OCI-LY3 (cell line): ENCODE measurements around the gene CUX1.

Experiments used
- H2AFZ ChIP-seq: fragments of 200-600, 300-600 bp; shearing (Covaris generic); 2 replicates; pipeline ENCODE4 v1.6.0; 2014; ENCODE audit warnings: antibody characterized with exemption, low read depth, low read length
- H3K27ac ChIP-seq: fragments of 200-600, 300-600 bp; sonication (generic); 2 replicates; pipeline ENCODE4 v1.5.1; 2014; ENCODE audit warnings: mild to moderate bottlenecking, low read length, moderate library complexity, mixed read lengths
- H3K27me3 ChIP-seq: fragments of 200-600, 300-600 bp; sonication (generic); 2 replicates; pipeline ENCODE4 v1.6.1; 2014; ENCODE audit warnings: low read depth, low read length, mixed read lengths
- H3K36me3 ChIP-seq: fragments of 200-600, 300-600 bp; sonication (generic); replicated peaks from 2 replicates; pipeline ENCODE3; 2014; ENCODE audit warnings: low read depth, low read length, mixed read lengths
- H3K4me1 ChIP-seq: fragments of 300-600, 200-600 bp; sonication (generic); 2 replicates; pipeline ENCODE4 v1.6.1; 2014; ENCODE audit warnings: low read length, mixed read lengths
- H3K4me2 ChIP-seq: fragments of 200-600, 300-600 bp; sonication (generic); 2 replicates; pipeline ENCODE4 v1.6.1; 2014; ENCODE audit warnings: low read length, mixed read lengths
- H3K4me3 ChIP-seq: fragments of 300-600, 200-600 bp; sonication (generic); 2 replicates; pipeline ENCODE4 v1.5.1; 2014; ENCODE audit warnings: antibody characterized with exemption, mild to moderate bottlenecking, low read length, moderate library complexity
- H3K79me2 ChIP-seq: fragments of 300-600, 200-600 bp; shearing (Covaris generic); 2 replicates; pipeline ENCODE4 v1.6.1; 2014; ENCODE audit warnings: mild to moderate bottlenecking, low read length, mixed read lengths
- H3K9ac ChIP-seq: fragments of 300-600, 200-600 bp; shearing (Covaris generic); 2 replicates; pipeline ENCODE4 v1.6.0; 2014; ENCODE audit warnings: mild to moderate bottlenecking, low read length, moderate library complexity
- H3K9me3 ChIP-seq: fragments of 200-600, 300-600 bp; shearing (Covaris generic); 2 replicates; pipeline ENCODE4 v1.6.1; 2014; ENCODE audit warnings: low read length, mixed read lengths; ENCODE audit not compliant: insufficient read depth
- H4K20me1 ChIP-seq: fragments of 200-600, 300-600 bp; sonication (generic); 2 replicates; pipeline ENCODE4 v1.6.1; 2016; ENCODE audit warnings: low read length, mixed read lengths; ENCODE audit not compliant: insufficient read depth
- CTCF ChIP-seq: fragments of 200-600, 300-600 bp; sonication (generic); IDR thresholded peaks from 2 replicates; pipeline ENCODE4 v1.5.1; 2014; ENCODE audit warnings: antibody characterized with exemption, low read length, low read depth
- EZH2phosphoT487 ChIP-seq: fragments of 200-600 bp; shearing (Covaris generic); IDR thresholded peaks from 2 replicates; pipeline ENCODE4 v1.6.1; 2018; ENCODE audit warnings: antibody characterized with exemption, mixed run types, low read depth

Gene CUX1

GRCh38 chr7:102106625-102107024, 289.2 kb downstream of the CUX1 start:
- Histone ChIP-seq H3K36me3 (peaks cover 10% of the 10 kb centered on the region), H3K27ac (no peak overlapping the region), H4K20me1 (no peaks in the 10 kb centered on the region), H3K4me1 (no peaks in the 10 kb centered on the region), H3K9me3 (no peaks in the 10 kb centered on the region), H3K79me2 (no peaks in the 10 kb centered on the region), H3K9ac (no peak overlapping the region), H2AFZ (no peak overlapping the region), H3K27me3 (no peaks in the 10 kb centered on the region), H3K4me3 (no peak overlapping the region), H3K4me2 (no peak overlapping the region)
- TF ChIP-seq CTCF (no peak), EZH2phosphoT487 (no peak)

GRCh38 chr7:102107474-102108104, 290.2 kb downstream of the CUX1 start:
- Histone ChIP-seq H3K27me3 (no peaks in the 10 kb centered on the region), H4K20me1 (no peaks in the 10 kb centered on the region), H3K9me3 (no peaks in the 10 kb centered on the region), H3K79me2 (no peaks in the 10 kb centered on the region), H3K9ac (no peak overlapping the region), H3K4me1 (no peaks in the 10 kb centered on the region), H3K36me3 (peaks cover 13% of the 10 kb centered on the region), H3K4me2 (no peak overlapping the region), H3K27ac (no peak overlapping the region), H2AFZ (no peak overlapping the region), H3K4me3 (no peak overlapping the region)
- TF ChIP-seq EZH2phosphoT487, result no peak
- TF ChIP-seq CTCF, result no peak

- H4K20me1 ChIP-seq, result no peaks in the 10 kb centered on the region
- H3K4me1 ChIP-seq, result no peaks in the 10 kb centered on the region
- H3K79me2 ChIP-seq, result no peaks in the 10 kb centered on the region
- no peak overlapping the region for H3K27ac ChIP-seq
- H3K4me3 ChIP-seq, result no peak overlapping the region
- no peak overlapping the region for H3K4me2 ChIP-seq
- H2AFZ ChIP-seq, result no peak overlapping the region
- no peaks in the 10 kb centered on the region for H3K27me3 ChIP-seq
- peaks cover 21% of the 10 kb centered on the region for H3K36me3 ChIP-seq
- TF ChIP-seq CTCF (no peak), EZH2phosphoT487 (no peak)
- no peak overlapping the region for H3K9ac ChIP-seq
- no peaks in the 10 kb centered on the region for H3K9me3 ChIP-seq
These were observed 293.9 kb downstream of the CUX1 start for GRCh38 chr7:102111061-102112041.

- H3K27me3 ChIP-seq, result no peaks in the 10 kb centered on the region
- no peak overlapping the region for H3K9ac ChIP-seq
- H3K4me1 ChIP-seq, result no peaks in the 10 kb centered on the region
- no peaks in the 10 kb centered on the region for H4K20me1 ChIP-seq
- no peak for TF ChIP-seq CTCF
- H3K27ac ChIP-seq, result no peak overlapping the region
- no peak overlapping the region for H3K4me3 ChIP-seq
- H2AFZ ChIP-seq, result no peak overlapping the region
- no peak overlapping the region for H3K4me2 ChIP-seq
- no peaks in the 10 kb centered on the region for H3K79me2 ChIP-seq
- H3K9me3 ChIP-seq, result no peaks in the 10 kb centered on the region
- H3K36me3 ChIP-seq, result peaks cover 21% of the 10 kb centered on the region
These were observed 297.8 kb downstream of the CUX1 start for GRCh38 chr7:102115181-102115580.
